GM18520 (cell line): ENCODE data around the gene LRRC15.

Experiments used
- ATAC-seq: cut with Tn5 transposase; IDR thresholded peaks from one replicate; pipeline ENCODE4 v1.9.1; 2021; ENCODE audit not compliant: unreplicated experiment

Gene LRRC15

DNA sequence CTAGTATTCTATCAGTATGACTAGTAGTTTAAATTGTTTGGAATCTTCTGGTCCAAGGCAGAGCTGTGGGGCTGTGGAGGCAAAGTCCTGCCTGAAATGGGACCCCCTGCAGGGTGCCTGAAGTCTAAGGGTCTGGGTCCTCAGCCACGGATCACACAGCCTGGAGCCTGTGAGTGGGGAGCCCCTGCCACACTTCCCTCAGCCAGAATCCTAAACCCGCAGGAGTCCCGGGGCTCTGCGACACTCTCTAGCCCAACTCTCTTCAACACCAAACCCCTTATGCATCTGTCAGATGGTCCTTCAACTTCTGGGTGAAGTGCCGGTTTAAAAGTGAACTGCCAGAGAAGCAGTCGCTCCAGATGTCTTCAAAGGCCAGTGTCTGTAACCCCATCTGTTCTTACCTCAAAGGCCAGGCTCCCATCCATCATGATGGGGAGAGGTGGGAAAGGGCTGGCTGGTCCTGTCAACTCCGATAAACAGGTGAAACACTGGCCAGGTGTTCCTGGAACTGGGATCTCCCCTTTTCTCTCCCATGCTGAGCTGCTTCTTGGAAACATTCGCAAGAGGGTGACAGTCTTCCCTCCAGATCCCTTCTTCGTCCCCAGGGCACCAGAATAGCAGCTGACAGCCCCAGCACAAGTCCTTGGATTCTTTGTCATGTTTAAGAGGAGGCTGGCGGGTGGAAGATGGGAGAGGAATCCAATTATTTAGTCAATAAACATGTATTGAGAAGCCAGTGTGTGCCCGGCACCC is 64.0 kb downstream of the LRRC15 start:
- ATAC-seq, result no peak
